SK-N-SH treated with all-trans-retinoic acid at 6 μM for 48 hours (cell line): Measurements from ENCODE around the gene IL31.

Experiments
- ARNTL ChIP-seq: fragments of 450-650 bp; formaldehyde crosslinking; IDR thresholded peaks from 2 replicates; pipeline ENCODE4 v1.5.0; 2020; ENCODE audit warnings: low read depth, mild to moderate bottlenecking, moderate library complexity, borderline replicate concordance
- POU6F1 ChIP-seq: fragments of 250-450 bp; sonication (Bioruptor Pico); IDR thresholded peaks from 2 replicates; pipeline ENCODE4 v1.8.0; 2021; ENCODE audit warnings: low read depth, mild to moderate bottlenecking, moderate library complexity, borderline replicate concordance
- PPARA ChIP-seq: fragments of 250-450 bp; sonication (Bioruptor Pico); IDR thresholded peaks from 2 replicates; pipeline ENCODE4 v1.5.0; 2020; ENCODE audit warnings: mild to moderate bottlenecking, borderline replicate concordance
- RARB ChIP-seq: fragments of 250-450 bp; sonication (Bioruptor Pico); IDR thresholded peaks from 2 replicates; pipeline ENCODE4 v1.8.0; 2021; ENCODE audit warnings: mild to moderate bottlenecking, moderate library complexity
- ZFP3 ChIP-seq: fragments of 250-450 bp; sonication (Bioruptor Pico); IDR thresholded peaks from 2 replicates; pipeline ENCODE4 v1.5.0; 2020; ENCODE audit warnings: mild to moderate bottlenecking, moderate library complexity

- TF ChIP-seq PPARA (no peak), ARNTL (CRISPR knock-in tag) (no peak), ZFP3 (CRISPR knock-in tag) (no peak), RARB (CRISPR knock-in tag) (no peak), POU6F1 (CRISPR knock-in tag) (no peak)
These were observed 49.7 kb downstream of the IL31 start for GRCh38 chr12:122124370-122124769.
